Stimulated activated CD8-positive, alpha-beta memory T cell treated with anti-CD3 and anti-CD28 coated beads, Interleukin-2, amount 100 ng/mL, for 48 hours (primary cell): ENCODE measurements around the gene YARS1.

ENCODE experiments used
- DNase-seq, 2 donors: peaks; one replicate each; pipeline ENCODE4 v3.0.0-alpha.2; 2020; ENCODE audit warnings: low read depth in 2 of 2

YARS1 gene

DNA sequence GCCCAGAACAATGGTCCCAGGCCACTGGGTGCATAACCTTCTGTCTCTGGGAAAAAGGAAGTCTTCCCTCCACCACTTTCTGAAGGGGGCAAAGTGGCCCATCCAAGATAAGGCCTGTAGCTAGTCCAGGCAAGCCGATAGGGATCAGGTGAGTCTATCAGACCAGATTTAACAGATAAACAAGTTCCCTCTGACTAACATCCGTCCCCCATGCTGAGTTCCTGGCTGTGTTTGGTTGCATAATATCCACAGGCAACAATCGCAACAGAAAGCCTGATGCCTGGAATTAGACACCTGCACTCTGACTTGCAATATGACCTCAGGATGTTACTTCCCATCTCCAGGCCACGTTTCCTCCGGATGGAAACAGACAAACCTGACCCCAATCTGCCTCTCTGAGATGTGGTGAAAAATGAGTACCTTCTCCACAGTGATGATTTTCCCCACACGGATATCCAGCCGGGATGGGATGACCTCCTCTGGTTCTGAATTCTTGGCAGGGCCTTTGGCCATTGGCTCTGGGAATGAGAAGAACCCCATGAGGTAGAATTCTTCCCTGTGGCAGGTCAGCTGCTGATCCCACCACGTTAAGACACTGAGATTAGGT is 36.4 kb downstream of the YARS1 start:
- no peak for DNase-seq

GRCh38 chr1:32780005-32780404 is 37.2 kb downstream of the YARS1 start:
- no peak for DNase-seq

- no peak for DNase-seq
These were observed 37.9 kb downstream of the YARS1 start for GRCh38 chr1:32779242-32779641.

DNA sequence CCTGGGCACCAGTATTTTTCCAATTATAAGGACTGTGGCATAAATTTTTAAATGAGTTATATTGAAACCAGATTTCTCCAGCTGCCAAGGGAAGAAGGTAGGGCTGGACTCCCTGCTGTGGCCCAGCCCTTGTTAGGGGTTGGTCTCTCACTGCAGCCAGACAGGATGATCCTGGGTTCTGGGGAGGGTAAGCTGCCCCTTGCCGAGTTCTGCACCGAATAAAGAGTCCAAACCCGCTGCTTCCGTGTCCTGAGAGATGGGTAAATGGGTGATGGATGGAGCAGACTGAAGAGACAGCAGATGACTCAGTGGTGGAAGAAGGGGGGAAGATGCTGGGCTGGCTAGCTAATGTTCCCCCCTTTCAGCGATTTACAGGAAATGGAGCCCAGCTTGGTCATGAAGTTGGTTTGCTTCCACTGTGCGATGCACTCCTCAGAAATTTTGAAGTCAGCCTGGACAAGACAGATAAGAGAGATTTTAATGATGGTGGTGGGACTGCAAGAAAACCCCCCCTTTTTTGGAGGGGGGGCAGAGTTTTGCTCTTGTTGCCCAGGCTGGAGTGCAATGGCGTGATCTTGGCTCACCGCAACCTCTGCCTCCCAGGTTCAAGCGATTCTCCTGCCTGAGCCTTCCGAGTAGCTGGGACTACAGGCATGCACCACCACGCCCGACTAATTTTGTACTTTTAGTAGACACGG is 41.4 kb downstream of the YARS1 start:
- no peak for DNase-seq

DNA sequence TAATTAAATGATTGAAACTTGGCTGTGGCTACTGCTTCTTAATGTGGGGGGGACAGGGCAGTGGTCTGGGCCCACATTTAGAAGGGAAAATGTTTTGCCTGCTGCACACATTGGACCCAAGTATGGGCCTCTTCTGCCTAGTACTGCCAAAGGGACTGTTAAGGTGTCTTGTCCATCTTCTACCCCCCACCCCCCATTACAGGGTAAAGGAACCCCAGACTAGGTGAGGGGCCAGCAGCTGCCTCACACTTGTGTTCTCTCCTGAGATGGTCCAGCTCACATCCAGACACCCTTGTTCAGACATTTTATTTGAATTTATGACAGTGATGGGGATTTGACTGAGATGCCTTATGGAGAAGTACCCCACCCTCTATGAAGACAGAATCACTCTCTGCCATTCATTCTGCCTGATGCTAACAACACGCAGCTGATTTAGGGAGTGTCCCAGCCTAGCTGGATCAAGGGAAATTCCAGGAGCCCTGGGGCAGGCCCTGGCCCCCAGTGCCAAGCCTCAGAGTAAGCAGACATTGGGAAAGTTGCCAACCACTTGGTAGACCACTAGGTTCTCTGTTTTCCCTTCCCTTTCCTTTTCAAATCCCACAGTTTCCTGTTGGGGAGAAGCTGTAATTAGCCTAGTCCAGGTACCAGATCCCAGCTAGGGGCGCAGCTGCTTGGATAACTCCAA is 42.1 kb downstream of the YARS1 start:
- DNase-seq: no peak

DNA sequence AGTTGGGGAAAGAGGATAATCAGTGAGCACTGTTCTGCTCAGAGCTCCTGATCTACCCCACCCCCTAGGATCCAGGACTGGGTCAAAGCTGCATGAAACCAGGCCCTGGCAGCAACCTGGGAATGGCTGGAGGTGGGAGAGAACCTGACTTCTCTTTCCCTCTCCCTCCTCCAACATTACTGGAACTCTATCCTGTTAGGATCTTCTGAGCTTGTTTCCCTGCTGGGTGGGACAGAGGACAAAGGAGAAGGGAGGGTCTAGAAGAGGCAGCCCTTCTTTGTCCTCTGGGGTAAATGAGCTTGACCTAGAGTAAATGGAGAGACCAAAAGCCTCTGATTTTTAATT is 42.7 kb downstream of the YARS1 start:
- DNase-seq: no peak

GRCh38 chr1:32773764-32774463 is 43.2 kb downstream of the YARS1 start:
- DNase-seq: no peak

DNA sequence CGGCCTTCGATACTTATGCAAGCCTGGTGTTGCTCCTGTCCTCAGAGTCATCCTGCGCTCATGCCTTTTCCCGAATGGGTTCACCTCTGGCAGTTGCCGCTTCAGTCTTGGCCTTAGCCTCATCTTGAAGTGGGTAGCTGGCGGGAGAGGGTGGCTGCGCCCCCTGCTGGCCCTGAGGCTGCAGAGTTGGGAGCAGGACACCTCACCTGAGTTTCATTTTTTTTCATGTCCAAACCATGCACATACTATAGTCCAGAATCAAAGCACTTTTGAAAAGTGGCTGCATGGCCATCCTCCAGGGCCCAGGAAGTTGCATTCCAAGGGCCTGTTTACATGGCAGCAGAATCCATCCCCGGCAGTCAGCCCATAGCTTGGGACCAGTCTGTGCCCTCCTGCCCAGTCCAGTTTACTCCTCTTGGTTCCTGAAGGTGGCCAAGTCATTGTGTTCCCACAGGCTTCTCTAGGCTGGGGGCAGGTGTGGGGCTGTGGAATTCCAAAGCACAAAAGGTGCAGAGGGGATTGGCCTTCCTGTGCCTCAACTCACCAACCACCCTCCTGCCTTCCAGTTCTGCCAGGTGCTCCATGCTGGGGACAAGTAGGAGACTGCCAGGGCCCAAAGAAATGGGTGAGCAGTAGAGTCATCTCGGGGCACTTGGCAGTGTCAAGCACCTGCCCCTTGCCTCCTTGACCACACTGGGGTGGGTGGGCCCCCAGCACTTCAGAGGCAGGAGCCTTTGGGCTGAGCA is 44.0 kb downstream of the YARS1 start:
- peak; percentile 62 for DNase-seq

GRCh38 chr1:32772281-32773017 is 44.7 kb downstream of the YARS1 start:
- DNase-seq: no peak

DNA sequence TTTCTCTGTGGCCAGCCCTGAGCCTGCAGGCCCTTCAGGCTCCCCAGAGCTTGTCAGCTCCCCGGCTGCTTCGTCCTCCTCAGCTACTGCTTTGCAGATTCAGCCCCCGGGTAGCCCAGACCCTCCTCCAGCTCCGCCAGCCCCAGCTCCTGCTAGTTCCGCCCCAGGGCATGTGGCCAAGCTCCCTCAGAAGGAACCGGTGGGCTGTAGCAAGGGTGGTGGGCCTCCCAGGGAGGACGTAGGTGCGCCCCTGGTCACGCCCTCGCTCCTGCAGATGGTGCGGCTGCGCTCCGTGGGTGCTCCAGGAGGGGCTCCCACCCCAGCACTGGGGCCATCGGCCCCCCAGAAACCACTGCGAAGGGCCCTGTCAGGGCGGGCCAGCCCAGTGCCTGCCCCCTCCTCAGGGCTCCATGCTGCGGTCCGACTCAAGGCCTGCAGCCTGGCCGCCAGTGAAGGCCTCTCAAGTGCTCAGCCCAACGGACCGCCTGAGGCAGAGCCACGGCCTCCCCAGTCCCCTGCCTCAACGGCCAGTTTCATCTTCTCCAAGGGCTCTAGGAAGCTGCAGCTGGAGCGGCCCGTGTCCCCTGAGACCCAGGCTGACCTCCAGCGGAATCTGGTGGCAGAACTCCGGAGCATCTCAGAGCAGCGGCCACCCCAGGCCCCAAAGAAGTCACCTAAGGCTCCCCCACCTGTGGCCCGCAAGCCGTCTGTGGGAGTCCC is 45.4 kb downstream of the YARS1 start:
- DNase-seq: no peak

- DNase-seq: no peak
These were observed 46.2 kb downstream of the YARS1 start for GRCh38 chr1:32770741-32771548.

DNA sequence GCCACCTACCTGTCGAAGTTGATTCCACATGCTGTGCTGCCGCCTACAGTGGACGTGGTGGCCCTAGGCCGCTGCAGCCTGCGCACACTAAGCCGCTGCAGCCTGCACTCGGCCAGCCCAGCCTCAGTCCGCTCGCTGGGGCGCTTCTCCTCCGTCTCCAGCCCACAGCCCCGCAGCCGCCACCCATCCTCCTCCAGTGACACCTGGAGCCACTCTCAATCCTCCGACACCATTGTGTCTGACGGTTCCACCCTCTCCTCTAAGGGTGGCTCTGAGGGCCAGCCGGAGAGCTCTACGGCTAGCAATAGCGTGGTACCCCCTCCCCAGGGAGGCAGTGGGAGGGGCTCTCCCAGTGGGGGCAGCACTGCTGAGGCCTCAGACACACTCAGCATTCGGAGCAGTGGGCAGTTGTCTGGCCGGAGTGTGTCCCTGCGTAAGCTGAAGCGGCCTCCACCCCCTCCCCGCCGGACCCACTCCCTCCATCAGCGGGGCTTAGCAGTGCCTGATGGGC is 46.9 kb downstream of the YARS1 start:
- no peak for DNase-seq

DNA sequence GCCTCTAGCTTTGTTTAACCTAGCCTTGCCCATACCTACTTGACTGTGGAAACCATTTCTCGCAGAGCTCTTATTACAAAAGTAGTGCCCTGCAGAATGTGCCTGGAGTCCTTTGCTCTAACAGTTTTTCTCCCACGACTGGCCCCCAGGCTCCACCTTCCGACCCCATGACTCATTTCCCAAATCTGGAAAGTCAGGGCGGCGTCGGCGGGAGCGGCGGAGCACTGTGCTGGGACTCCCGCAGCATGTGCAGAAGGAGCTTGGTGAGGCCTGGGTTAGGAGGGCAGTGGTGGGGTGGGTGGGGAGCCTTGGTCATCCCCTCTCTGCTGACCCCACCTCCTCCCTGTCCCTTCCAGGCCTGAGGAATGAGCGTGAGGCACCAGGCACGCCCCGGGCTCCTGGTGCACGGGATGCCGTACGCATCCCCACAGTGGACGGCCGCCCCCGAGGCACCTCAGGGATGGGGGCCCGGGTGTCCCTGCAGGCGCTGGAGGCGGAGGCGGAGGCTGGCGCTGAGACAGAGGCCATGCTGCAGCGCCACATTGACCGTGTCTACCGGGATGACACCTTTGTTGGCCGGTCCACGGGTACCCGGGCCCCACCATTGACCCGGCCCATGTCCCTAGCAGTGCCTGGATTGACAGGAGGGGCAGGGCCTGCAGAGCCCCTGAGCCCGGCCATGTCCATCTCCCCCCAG is 47.5 kb downstream of the YARS1 start:
- DNase-seq: no peak

GRCh38 chr1:32768110-32768850 is 48.9 kb downstream of the YARS1 start:
- no peak for DNase-seq

GRCh38 chr1:32767641-32768040 is 49.5 kb downstream of the YARS1 start:
- DNase-seq: no peak

DNA sequence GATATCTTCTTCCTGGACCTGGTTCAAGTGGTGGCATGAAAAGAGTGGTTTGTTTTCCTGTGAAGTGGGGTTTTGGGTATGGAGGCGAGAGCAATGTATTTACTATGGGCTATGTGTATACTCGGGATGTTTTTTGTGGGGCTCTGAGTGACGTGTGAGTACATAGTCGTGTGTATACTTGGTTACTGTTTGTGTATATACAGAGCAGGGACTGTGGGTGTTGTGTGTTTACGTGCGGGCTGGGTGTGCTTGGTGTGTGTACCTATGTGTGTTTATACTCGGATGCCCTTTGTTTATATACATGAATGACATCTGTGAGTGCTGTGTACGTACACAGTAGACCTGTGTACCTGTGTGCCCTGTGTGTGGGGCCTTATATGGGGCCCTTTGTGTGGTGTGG is 50.0 kb downstream of the YARS1 start:
- no peak for DNase-seq

DNA sequence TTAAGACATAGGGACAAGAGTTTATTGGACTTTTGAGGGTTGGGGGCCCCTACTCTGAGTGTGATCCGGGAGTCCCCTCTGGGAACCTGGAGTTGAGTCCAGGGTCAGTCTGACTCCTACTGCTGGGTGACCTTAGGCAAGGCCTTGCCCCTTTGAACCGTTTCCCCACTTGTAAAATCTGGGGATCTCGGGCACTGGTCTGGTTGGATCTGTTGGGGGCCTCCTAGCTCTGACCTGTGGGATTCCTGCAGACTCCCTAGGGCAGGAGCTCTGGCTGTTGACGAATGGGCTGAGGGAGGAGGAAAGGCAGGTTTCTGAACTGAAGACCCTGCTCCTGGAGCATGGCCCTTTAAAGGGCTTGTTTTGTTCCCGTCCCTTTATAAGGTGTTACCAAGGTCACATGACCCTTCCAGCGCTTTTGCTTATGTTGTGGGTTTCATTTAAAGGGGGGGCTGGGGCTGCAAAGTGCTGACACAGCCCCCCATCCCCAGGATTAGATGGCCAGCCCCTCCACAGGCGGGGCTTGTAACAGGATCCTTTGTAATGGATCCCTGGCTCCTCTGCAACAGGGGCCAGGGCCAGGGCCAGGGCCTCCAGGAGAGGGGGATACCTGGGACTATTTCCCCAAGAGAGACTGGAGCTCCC is 50.7 kb downstream of the YARS1 start:
- no peak for DNase-seq
